ENCODE data around the gene DMD.

The DMD gene

GRCh38 chrX:31508338-31508737 is 1703.0 kb downstream of the DMD start:
- TF ChIP-seq CTCF (IDR thresholded peaks at IDR 0.05; ENCODE audit: low read depth, low read length, missing control alignments): no peak
- DNase-seq (ENCODE audit: low read depth): no peak
- H3K4me3 ChIP-seq (ENCODE audit: low read depth, low read length): no peak overlapping the region

- DNase-seq (ENCODE audit: low read depth): no peak
- no peak for TF ChIP-seq CTCF (IDR thresholded peaks at IDR 0.05; ENCODE audit: low read depth, low read length, missing control alignments)
- H3K4me3 ChIP-seq (ENCODE audit: low read depth, low read length): no peak overlapping the region
Measured at GRCh38 chrX:31506928-31507327, 1704.4 kb downstream of the DMD start.

- no peak for DNase-seq (ENCODE audit: low read depth)
- TF ChIP-seq CTCF (IDR thresholded peaks at IDR 0.05; ENCODE audit: low read depth, low read length, missing control alignments): no peak
- H3K4me3 ChIP-seq (ENCODE audit: low read depth, low read length): no peak overlapping the region
Measured at GRCh38 chrX:31506360-31506759, 1705.0 kb downstream of the DMD start.

GRCh38 chrX:31500921-31501320 is 1710.4 kb downstream of the DMD start:
- TF ChIP-seq CTCF (IDR thresholded peaks at IDR 0.05; ENCODE audit: low read depth, low read length, missing control alignments): no peak
- no peak for DNase-seq (ENCODE audit: low read depth)
- H3K4me3 ChIP-seq (ENCODE audit: low read depth, low read length): no peak overlapping the region

GRCh38 chrX:31499109-31499508 is 1712.2 kb downstream of the DMD start:
- TF ChIP-seq CTCF (IDR thresholded peaks at IDR 0.05; ENCODE audit: low read depth, low read length, missing control alignments): no peak
- no peak for DNase-seq (ENCODE audit: low read depth)
- H3K4me3 ChIP-seq (ENCODE audit: low read depth, low read length): no peak overlapping the region

- no peak overlapping the region for H3K4me3 ChIP-seq (ENCODE audit: low read depth, low read length)
- TF ChIP-seq CTCF (IDR thresholded peaks at IDR 0.05; ENCODE audit: low read depth, low read length, missing control alignments): no peak
- DNase-seq (ENCODE audit: low read depth): no peak
Measured at GRCh38 chrX:31497086-31497485, 1714.3 kb downstream of the DMD start.

- no peak for DNase-seq (ENCODE audit: low read depth)
- H3K4me3 ChIP-seq (ENCODE audit: low read depth, low read length): no peak overlapping the region
- TF ChIP-seq CTCF (IDR thresholded peaks at IDR 0.05; ENCODE audit: low read depth, low read length, missing control alignments): no peak
Measured at GRCh38 chrX:31487951-31488350, 1723.4 kb downstream of the DMD start.

Measured in GM12864 (cell line).